Endothelial cell of umbilical vein (primary cell): Measurements from ENCODE around the gene CCT3. TPM values are rescaled to one million over a fixed set of nuclear protein-coding genes. Genes with fewer than 3 reads are reported as not detected.

Experiments
- BruUV-seq: library from RNA; stranded (reverse); fragments of 400-500 nt; replicated peaks from 2 replicates; lab custom pipeline; 2021; lab: Mats Ljungman, UMichigan
- CTCF ChIA-PET: fragments of 300-600, 350-600 bp; sonication (Branson Sonifier 250); formaldehyde crosslinking; loops from one replicate; lab custom pipeline; 2021; ENCODE audit warnings: antibody characterized with exemption, inconsistent platforms; lab: Charles Lee
- POLR2A ChIA-PET: fragments of 300-600, 350-600 bp; sonication (Branson Sonifier 250); formaldehyde crosslinking; loops from one replicate; lab custom pipeline; 2021; ENCODE audit warnings: antibody characterized with exemption, inconsistent platforms; lab: Charles Lee
- DNase-seq: peaks from one replicate; pipeline ENCODE4 v3.0.0-alpha.2; 2011; ENCODE audit warnings: low read depth, low spot score
- FAIRE-seq: peaks from 2 replicates; lab custom pipeline; 2011; peaks lifted over from hg19 to GRCh38; lab: Jason Lieb, UNC
- H2AFZ ChIP-seq: 2 replicates; pipeline ENCODE4 v1.6.0; 2012; ENCODE audit warnings: low read depth, low read length, control low read depth, inconsistent platforms
- H3K27ac ChIP-seq: 2 replicates; pipeline ENCODE4 v1.5.1; 2011; ENCODE audit warnings: low read depth, mild to moderate bottlenecking, control low read depth, low read length, moderate library complexity; ENCODE audit not compliant: insufficient read depth
- H3K27me3 ChIP-seq, 2 experiments: 2 replicates each; pipeline versions ENCODE4 v1.6.0 to v1.6.1; 2011; ENCODE audit warnings: low read length in 2 of 2, mixed read lengths in 1 of 2; ENCODE audit not compliant: control insufficient read depth in 2 of 2, insufficient read depth in 2 of 2
- H3K36me3 ChIP-seq, 2 experiments: 2 replicates in 1 of 2; 3 replicates in 1 of 2; pipeline ENCODE4 v1.5.1; 2011; ENCODE audit warnings: low read length in 2 of 2, mild to moderate bottlenecking in 1 of 2, moderate library complexity in 1 of 2; ENCODE audit not compliant: control insufficient read depth in 2 of 2, insufficient read depth in 2 of 2; ENCODE audit errors: extremely low read depth in 1 of 2
- H3K4me1 ChIP-seq: 3 replicates; pipeline ENCODE4 v1.5.1; 2011; ENCODE audit warnings: mild to moderate bottlenecking, low read length; ENCODE audit not compliant: control insufficient read depth, insufficient read depth; ENCODE audit errors: extremely low read depth
- H3K4me2 ChIP-seq: 2 replicates; pipeline ENCODE4 v1.6.1; 2011; ENCODE audit warnings: low read length, control low read depth, mixed read lengths; ENCODE audit not compliant: insufficient read depth
- H3K4me3 ChIP-seq, 3 experiments: fragments of 200-600 bp in 1 of 3; sonication (generic), shearing (Covaris generic) in 1 of 3; replicated peaks in 1 of 3; 2 replicates each; pipeline ENCODE4 v1.5.1; 2011 to 2016; ENCODE audit warnings: control low read depth in 3 of 3, low read length in 3 of 3, mild to moderate bottlenecking in 2 of 3, inconsistent platforms in 1 of 3, low read depth in 1 of 3, moderate library complexity in 1 of 3; ENCODE audit not compliant: insufficient read depth in 1 of 3
- H3K79me2 ChIP-seq: 2 replicates; pipeline ENCODE4 v1.6.0; 2012; ENCODE audit warnings: low read length, inconsistent platforms; ENCODE audit not compliant: control insufficient read depth, insufficient read depth
- H3K9ac ChIP-seq: replicated peaks from 2 replicates; pipeline ENCODE3; 2011; ENCODE audit warnings: low read length, control low read depth; ENCODE audit not compliant: insufficient read depth; ENCODE audit errors: extremely low read depth
- H3K9me1 ChIP-seq: replicated peaks from 3 replicates; pipeline ENCODE4 v1.6.0; 2011; ENCODE audit warnings: mild to moderate bottlenecking, low read length; ENCODE audit not compliant: control insufficient read depth, insufficient read depth; ENCODE audit errors: extremely low read depth
- H3K9me3 ChIP-seq: replicated peaks from 2 replicates; pipeline ENCODE4 v1.5.1; 2012; ENCODE audit warnings: low read length, inconsistent platforms; ENCODE audit not compliant: control insufficient read depth, insufficient read depth
- H4K20me1 ChIP-seq: replicated peaks from 2 replicates; pipeline ENCODE3; 2011; ENCODE audit warnings: mild to moderate bottlenecking, low read length; ENCODE audit not compliant: control insufficient read depth, insufficient read depth; ENCODE audit errors: extremely low read depth
- CTCF ChIP-seq, 2 donors: IDR thresholded peaks; 1 replicate in 1 of 2; 2 replicates in 1 of 2; pipeline ENCODE4 v1.5.1; 2011; ENCODE audit warnings: low read length in 2 of 2, mild to moderate bottlenecking in 2 of 2, moderate library complexity in 2 of 2, control low read depth in 1 of 2, inconsistent platforms in 1 of 2, low read depth in 1 of 2; ENCODE audit not compliant: insufficient read depth in 1 of 2; ENCODE audit errors: extremely low read depth in 1 of 2
- EZH2 ChIP-seq: IDR thresholded peaks from 2 replicates; pipeline ENCODE4 v1.6.1; 2012; ENCODE audit warnings: borderline replicate concordance, low read depth, mild to moderate bottlenecking, moderate library complexity, low read length, inconsistent platforms; ENCODE audit not compliant: severe bottlenecking
- FOS ChIP-seq: IDR thresholded peaks from 2 replicates; pipeline ENCODE4 v1.6.1; 2011; ENCODE audit warnings: mild to moderate bottlenecking, low read length, moderate library complexity, borderline replicate concordance; ENCODE audit not compliant: insufficient read depth
- GATA2 ChIP-seq: IDR thresholded peaks from 2 replicates; pipeline ENCODE4 v1.7.0; 2011; ENCODE audit warnings: low read depth, mild to moderate bottlenecking, moderate library complexity, mixed read lengths, low read length; ENCODE audit not compliant: insufficient read length, insufficient read depth
- JUN ChIP-seq: IDR thresholded peaks from 2 replicates; pipeline ENCODE4 v1.6.1; 2011; ENCODE audit warnings: borderline replicate concordance, low read depth; ENCODE audit not compliant: insufficient read length, insufficient read depth
- MAX ChIP-seq: IDR thresholded peaks from 2 replicates; pipeline ENCODE4 v1.6.1; 2011; ENCODE audit not compliant: insufficient read depth, insufficient read length
- MYC ChIP-seq: IDR thresholded peaks from one replicate; pipeline ENCODE4 v1.6.1; 2011; ENCODE audit warnings: mild to moderate bottlenecking, low read depth, low read length
- POLR2A ChIP-seq: IDR thresholded peaks from 2 replicates; pipeline ENCODE4 v1.6.1; 2012; ENCODE audit warnings: low read depth, mild to moderate bottlenecking, control low read depth, low read length
- POLR2AphosphoS5 ChIP-seq: IDR thresholded peaks from 2 replicates; pipeline ENCODE4 v1.6.1; 2012; ENCODE audit warnings: low read depth, mild to moderate bottlenecking, control low read depth, low read length, moderate library complexity; ENCODE audit not compliant: insufficient read depth
- dilution Hi-C: fragments of 300-500 bp; cut with MboI; formaldehyde crosslinking; loops from one replicate; pipeline ENCODE4 v1.15.0; 2019; ENCODE audit warnings: low sequenced_read_pairs; ENCODE audit not compliant: extremely low pct_ligation_motif_present
- intact Hi-C: fragments of 100-400 bp; cut with micrococcal nuclease; formaldehyde crosslinking; loops from one replicate; pipeline ENCODE4 v1.10.0; 2022
- polyA plus RNA-seq, 4 experiments: library from polyadenylated mRNA; depleted of rRNA in 3 of 4; stranded (reverse) in 3 of 4; unstranded in 1 of 4; fragments of >200 nt; gene quantifications; 2 replicates each; pipeline versions ENCODE4 v1.2.1 to v1.2.3, GENCODE V29; 2011 to 2012; ENCODE audit warnings: missing spikeins in 1 of 4
- total RNA-seq: library from RNA; stranded (reverse); gene quantifications from 2 replicates; pipeline ENCODE4 v1.2.3, GENCODE V29; 2021

Gene CCT3
- total and polyA plus RNA-seq, 2 donors (not counting 3 experiments of a cell fraction or from before 2014, with no cell fraction given), result 276 to 367 TPM

- Histone ChIP-seq H3K4me3 (peak overlapping the region; percentile 65 to 95 (median 90)), H3K4me2 (peak overlapping the region; percentile 84), H3K79me2 (peaks cover 40% of the 10 kb centered on the region), H4K20me1 (peaks cover 2% of the 10 kb centered on the region), H2AFZ (peak overlapping the region; percentile 85), H3K27me3 (no peaks in the 10 kb centered on the region), H3K9ac (peak overlapping the region; percentile 93), H3K9me3 (no peaks in the 10 kb centered on the region), H3K4me1 (peaks cover 14% of the 10 kb centered on the region), H3K27ac (peak overlapping the region; percentile 69), H3K9me1 (no peaks in the 10 kb centered on the region), H3K36me3 (peaks cover 3 to 4% of the 10 kb centered on the region in 2 experiments)
- FAIRE-seq, result no peak
- ChIA-PET CTCF (interaction anchor here (0.8 to 3.2 kb wide), 7 partner anchors 11 to 187 kb away, joined by 3 to 10 read pairs (median 5); partner anchors contain the start of gene GLMP), POLR2A (interaction anchor here (0.5 to 1.3 kb wide), 3 partner anchors 10 to 34 kb away, joined by 3 to 4 read pairs (median 3); partner anchors contain the start of gene GLMP)
- no peak for TF ChIP-seq CTCF (IDR thresholded peaks at IDR 0.05; ENCODE audit: extremely low read depth in 1 of 2, insufficient read depth in 1 of 2, low read depth in 1 of 2, low read length in 2 of 2)
- no peak for TF ChIP-seq POLR2A
- TF ChIP-seq POLR2AphosphoS5, result no peak
- TF ChIP-seq JUN, result no peak
- no peak for TF ChIP-seq EZH2
- TF ChIP-seq GATA2, result no peak
- TF ChIP-seq FOS, result no peak
- no peak for TF ChIP-seq MAX
- no peak for TF ChIP-seq MYC
- BruUV-seq, result no TSS peak
- intact Hi-C loops, result loop anchor here (1.0 kb wide), 1 partner anchor 8 kb away; no protein-coding TSS in a partner anchor
- dilution Hi-C loops, result no loop called here
- no peak for DNase-seq
Measured at GRCh38 chr1:156283521-156283920, 54.6 kb downstream of the CCT3 start.
